ENCODE data around the gene SERPINB12.

The SERPINB12 gene

GRCh38 chr18:63603355-63603754 is 61.2 kb downstream of the SERPINB12 start:
- no peak for DNase-seq (ENCODE audit: low read depth in 2 of 2)

- DNase-seq (ENCODE audit: low read depth in 2 of 2), result no peak
These were observed 61.6 kb downstream of the SERPINB12 start for GRCh38 chr18:63603772-63604171.

GRCh38 chr18:63604791-63605567 is 62.8 kb downstream of the SERPINB12 start:
- no peak for DNase-seq (ENCODE audit: low read depth in 2 of 2)

- no peak for DNase-seq (ENCODE audit: low read depth in 2 of 2)
These were observed 64.4 kb downstream of the SERPINB12 start for GRCh38 chr18:63606526-63606925.

- no peak for DNase-seq (ENCODE audit: low read depth in 2 of 2)
These were observed 71.3 kb downstream of the SERPINB12 start for GRCh38 chr18:63613420-63613819.

- DNase-seq (ENCODE audit: low read depth in 2 of 2), result no peak
These were observed 75.1 kb downstream of the SERPINB12 start for GRCh38 chr18:63617049-63617914.

- no peak for DNase-seq (ENCODE audit: low read depth in 2 of 2)
These were observed 75.7 kb downstream of the SERPINB12 start for GRCh38 chr18:63617915-63618234.
